ENCODE measurements around the gene DENND2A. TPM values are rescaled to one million over a fixed set of nuclear protein-coding genes. Genes with fewer than 3 reads are reported as not detected.
"Not testable (repeated sequence)": the region's sequence is repeated elsewhere in the genome, so short reads cannot be mapped to it uniquely, and the experiment has no call there.

DENND2A gene
- total RNA-seq, 2 experiments from 2014 or later = not detected

GRCh38 chr7:140576589-140576988, 64.0 kb downstream of the DENND2A start:
- peaks cover 4% of the 10 kb centered on the region for H3K27me3 Mint-ChIP-seq
- no peaks in the 10 kb centered on the region for H3K4me1 Mint-ChIP-seq
- H3K9me3 Mint-ChIP-seq (ENCODE audit: low read depth) = no peaks in the 10 kb centered on the region
- H3K36me3 Mint-ChIP-seq (ENCODE audit: low read depth) = no peaks in the 10 kb centered on the region
- H3K27ac Mint-ChIP-seq = no peak overlapping the region
- no peak for ATAC-seq
- ChIA-PET POLR2A (no interaction called here), CTCF (interaction anchor here (0.9 kb wide), 1 partner anchor 43 kb away, joined by 4 read pairs; no protein-coding TSS in a partner anchor)
- DNase-seq = no peak
- intact Hi-C loops (cut with DNase I, micrococcal nuclease) = no loop called here
- H3K4me3 Mint-ChIP-seq = no peak overlapping the region

GRCh38 chr7:140571538-140572122, 69.0 kb downstream of the DENND2A start:
- H3K9me3 Mint-ChIP-seq (ENCODE audit: low read depth) = no peaks in the 10 kb centered on the region
- CTCF ChIA-PET = no interaction called here

GRCh38 chr7:140570120-140570519, 70.5 kb downstream of the DENND2A start:
- Mint-ChIP-seq H3K4me3 (no peak overlapping the region), H3K36me3 (ENCODE audit: low read depth) (no peaks in the 10 kb centered on the region), H3K27ac (no peak overlapping the region), H3K9me3 (ENCODE audit: low read depth) (no peaks in the 10 kb centered on the region), H3K4me1 (no peaks in the 10 kb centered on the region), H3K27me3 (peaks cover 5% of the 10 kb centered on the region)
- intact Hi-C loops (cut with DNase I, micrococcal nuclease) = no loop called here
- no peak for DNase-seq
- no peak for ATAC-seq
- ChIA-PET POLR2A (no interaction called here), CTCF (interaction anchor here (0.6 kb wide), 1 partner anchor 1056 kb away, joined by 4 read pairs; no protein-coding TSS in a partner anchor)

More at GRCh38 chr7:140571538-140572122, 69.0 kb downstream of the DENND2A start:
- peaks cover 2% of the 10 kb centered on the region for H3K27me3 Mint-ChIP-seq
- no peak overlapping the region for H3K4me3 Mint-ChIP-seq
- no peaks in the 10 kb centered on the region for H3K4me1 Mint-ChIP-seq
- no peaks in the 10 kb centered on the region for H3K36me3 Mint-ChIP-seq (ENCODE audit: low read depth)
- DNase-seq = no peak
- POLR2A ChIA-PET = no interaction called here
- no peak overlapping the region for H3K27ac Mint-ChIP-seq
- intact Hi-C loops (cut with DNase I, micrococcal nuclease) = no loop called here
- ATAC-seq = no peak

DNA sequence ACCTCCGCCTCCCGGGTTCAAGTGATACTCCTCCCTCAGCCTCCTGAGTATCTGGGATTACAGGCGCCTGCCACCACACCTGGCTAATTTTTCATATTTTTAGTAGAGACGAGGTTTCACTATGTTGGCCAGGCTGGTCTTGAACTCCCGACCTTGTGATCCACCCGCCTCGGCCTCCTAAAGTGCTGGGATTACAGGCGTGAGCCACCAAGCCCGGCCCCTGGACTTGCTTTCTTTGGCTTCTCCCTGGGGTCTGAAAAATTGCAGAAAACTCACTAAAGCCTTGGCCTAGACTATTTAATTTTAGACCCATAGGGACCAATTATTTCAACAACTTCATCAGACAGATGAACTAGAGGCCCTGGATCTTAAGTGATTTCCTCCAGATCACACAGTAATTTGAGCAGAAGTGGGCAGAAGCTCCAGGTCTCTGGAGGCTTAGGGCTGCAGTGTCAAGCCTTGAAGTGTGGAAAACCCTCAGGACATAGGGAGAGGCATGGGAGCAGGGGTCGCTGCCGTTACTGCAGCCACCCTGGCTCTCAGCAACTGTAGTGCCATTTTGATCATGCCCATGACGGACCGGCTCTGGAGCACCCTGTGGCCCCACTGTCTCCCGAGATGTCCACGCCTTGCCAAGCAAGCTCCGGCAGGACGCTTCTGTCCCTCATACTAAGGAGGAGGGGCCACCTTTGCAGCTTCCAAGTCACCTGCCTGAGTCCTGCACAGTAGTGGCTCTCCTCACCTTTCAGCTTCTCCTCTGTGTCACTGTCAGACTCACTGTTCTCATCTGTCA, 72.4 kb downstream of the DENND2A start:
- ATAC-seq (no peak), DNase-seq (no peak)
- Mint-ChIP-seq H3K27ac (no peak overlapping the region), H3K9me3 (ENCODE audit: low read depth) (no peaks in the 10 kb centered on the region), H3K4me3 (no peak overlapping the region), H3K27me3 (peaks cover 3% of the 10 kb centered on the region), H3K36me3 (ENCODE audit: low read depth) (no peaks in the 10 kb centered on the region), H3K4me1 (no peaks in the 10 kb centered on the region)
- POLR2A ChIA-PET = interaction anchor here (0.7 kb wide), 1 partner anchor 11 kb away, joined by 5 read pairs; no protein-coding TSS in a partner anchor
- intact Hi-C loops (cut with DNase I, micrococcal nuclease) = no loop called here
- CTCF ChIA-PET = interaction anchor here (0.6 kb wide), 1 partner anchor 20 kb away, joined by 3 read pairs; no protein-coding TSS in a partner anchor

- H3K36me3 Mint-ChIP-seq (ENCODE audit: low read depth); H3K27me3 Mint-ChIP-seq; DNase-seq; H3K4me3 Mint-ChIP-seq; ATAC-seq; CTCF ChIA-PET; H3K4me1 Mint-ChIP-seq; H3K9me3 Mint-ChIP-seq (ENCODE audit: low read depth); POLR2A ChIA-PET; intact Hi-C loops (cut with DNase I, micrococcal nuclease): not testable (repeated sequence)
- peak overlapping the region; percentile 16 for H3K27ac Mint-ChIP-seq
Observed at GRCh38 chr7:140566186-140566585, 74.4 kb downstream of the DENND2A start.

- H3K27ac Mint-ChIP-seq; intact Hi-C loops (cut with DNase I, micrococcal nuclease); CTCF ChIA-PET; H3K27me3 Mint-ChIP-seq; H3K4me3 Mint-ChIP-seq; H3K4me1 Mint-ChIP-seq; H3K36me3 Mint-ChIP-seq (ENCODE audit: low read depth); ATAC-seq; POLR2A ChIA-PET; DNase-seq; H3K9me3 Mint-ChIP-seq (ENCODE audit: low read depth): not testable (repeated sequence)
Observed at GRCh38 chr7:140565761-140566160, 74.9 kb downstream of the DENND2A start.

DNA sequence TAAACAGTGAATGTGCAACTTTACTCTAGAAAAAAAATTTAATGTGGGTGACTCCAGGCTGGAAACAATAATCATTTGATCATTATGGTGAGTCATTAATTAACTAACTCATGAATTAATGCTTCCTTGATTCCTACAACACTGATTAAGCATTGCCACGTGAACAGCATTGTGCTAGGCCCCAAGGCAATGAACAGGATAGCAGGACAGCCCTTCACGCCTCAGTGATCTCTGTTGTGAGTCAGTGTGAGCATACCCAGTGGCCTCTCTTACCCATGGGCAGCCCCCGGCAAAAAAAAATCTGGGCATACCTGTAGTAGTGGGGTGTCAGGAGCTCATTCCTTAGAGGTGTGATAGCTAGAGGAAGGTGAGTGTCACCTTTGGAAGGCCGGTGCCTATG, 76.0 kb downstream of the DENND2A start:
- CTCF ChIA-PET = interaction anchor here (0.6 kb wide), 1 partner anchor 13 kb away, joined by 3 read pairs; no protein-coding TSS in a partner anchor
- no peak for DNase-seq

GRCh38 chr7:140562926-140563481, 77.6 kb downstream of the DENND2A start:
- H3K4me1 Mint-ChIP-seq = no peaks in the 10 kb centered on the region
- no peak overlapping the region for H3K27ac Mint-ChIP-seq
- ChIA-PET POLR2A (no interaction called here), CTCF (interaction anchor here (0.9 kb wide), 1 partner anchor 1128 kb away, joined by 3 read pairs; no protein-coding TSS in a partner anchor)
- no peak for DNase-seq
- no peaks in the 10 kb centered on the region for H3K36me3 Mint-ChIP-seq (ENCODE audit: low read depth)
- intact Hi-C loops (cut with DNase I, micrococcal nuclease) = no loop called here
- no peak overlapping the region for H3K4me3 Mint-ChIP-seq
- H3K27me3 Mint-ChIP-seq = peaks cover 5% of the 10 kb centered on the region
- no peak for ATAC-seq
- H3K9me3 Mint-ChIP-seq (ENCODE audit: low read depth) = no peaks in the 10 kb centered on the region

More for the DNA sequence above, 76.0 kb downstream of the DENND2A start:
- no peaks in the 10 kb centered on the region for H3K36me3 Mint-ChIP-seq (ENCODE audit: low read depth)
- H3K4me1 Mint-ChIP-seq = no peaks in the 10 kb centered on the region
- H3K27me3 Mint-ChIP-seq = peaks cover 5% of the 10 kb centered on the region
- H3K9me3 Mint-ChIP-seq (ENCODE audit: low read depth) = no peaks in the 10 kb centered on the region
- POLR2A ChIA-PET = no interaction called here
- no peak overlapping the region for H3K27ac Mint-ChIP-seq
- H3K4me3 Mint-ChIP-seq = no peak overlapping the region
- intact Hi-C loops (cut with DNase I, micrococcal nuclease) = no loop called here
- ATAC-seq = no peak

GRCh38 chr7:140559410-140559809, 81.2 kb downstream of the DENND2A start:
- Mint-ChIP-seq H3K27me3 (peaks cover 2% of the 10 kb centered on the region), H3K27ac (no peak overlapping the region), H3K36me3 (ENCODE audit: low read depth) (no peaks in the 10 kb centered on the region), H3K4me3 (no peak overlapping the region), H3K4me1 (no peaks in the 10 kb centered on the region), H3K9me3 (ENCODE audit: low read depth) (no peaks in the 10 kb centered on the region)
- POLR2A ChIA-PET = no interaction called here
- ATAC-seq (no peak), DNase-seq (no peak)
- CTCF ChIA-PET = no interaction called here
- intact Hi-C loops (cut with DNase I, micrococcal nuclease) = no loop called here

- Mint-ChIP-seq H3K27me3 (peaks cover 2% of the 10 kb centered on the region), H3K36me3 (ENCODE audit: low read depth) (no peaks in the 10 kb centered on the region), H3K27ac (no peak overlapping the region), H3K9me3 (ENCODE audit: low read depth) (no peaks in the 10 kb centered on the region), H3K4me1 (no peaks in the 10 kb centered on the region), H3K4me3 (no peak overlapping the region)
- ChIA-PET CTCF (no interaction called here), POLR2A (no interaction called here)
- intact Hi-C loops (cut with DNase I, micrococcal nuclease) = no loop called here
- ATAC-seq = no peak
- DNase-seq = no peak
Observed at GRCh38 chr7:140557809-140558518, 82.6 kb downstream of the DENND2A start.

- no peak for DNase-seq
- Mint-ChIP-seq H3K4me3 (no peak overlapping the region), H3K27ac (no peak overlapping the region), H3K36me3 (ENCODE audit: low read depth) (no peaks in the 10 kb centered on the region), H3K27me3 (peaks cover 2% of the 10 kb centered on the region), H3K9me3 (ENCODE audit: low read depth) (no peaks in the 10 kb centered on the region), H3K4me1 (no peaks in the 10 kb centered on the region)
- CTCF ChIA-PET = no interaction called here
- intact Hi-C loops (cut with DNase I, micrococcal nuclease) = no loop called here
- ATAC-seq = no peak
- POLR2A ChIA-PET = interaction anchor here (0.6 kb wide), 1 partner anchor 12 kb away, joined by 5 read pairs; no protein-coding TSS in a partner anchor
Observed at GRCh38 chr7:140557069-140557468, 83.5 kb downstream of the DENND2A start.
